ENCODE measurements around the gene NAB2.

NAB2 gene

GRCh38 chr12:57131896-57132744 is 43.2 kb downstream of the NAB2 start:
- no peak for TF ChIP-seq EGR1 (IDR thresholded peaks at IDR 0.05)
- TF ChIP-seq TEAD4 (IDR thresholded peaks at IDR 0.05) = no peak
- TF ChIP-seq, protein P1, sequence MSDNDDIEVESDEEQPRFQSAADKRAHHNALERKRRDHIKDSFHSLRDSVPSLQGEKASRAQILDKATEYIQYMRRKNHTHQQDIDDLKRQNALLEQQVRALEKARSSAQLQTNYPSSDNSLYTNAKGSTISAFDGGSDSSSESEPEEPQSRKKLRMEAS (IDR thresholded peaks at IDR 0.05) = no peak
- no peak for TF ChIP-seq TAF1 (IDR thresholded peaks at IDR 0.05; ENCODE audit: low read depth)
- TF ChIP-seq REST (IDR thresholded peaks at IDR 0.05; ENCODE audit: low read depth) = no peak
- no peak for TF ChIP-seq YY1 (IDR thresholded peaks at IDR 0.05; ENCODE audit: low read depth)
- TF ChIP-seq CEBPB (IDR thresholded peaks at IDR 0.05) = no peak
- TF ChIP-seq, protein P2, sequence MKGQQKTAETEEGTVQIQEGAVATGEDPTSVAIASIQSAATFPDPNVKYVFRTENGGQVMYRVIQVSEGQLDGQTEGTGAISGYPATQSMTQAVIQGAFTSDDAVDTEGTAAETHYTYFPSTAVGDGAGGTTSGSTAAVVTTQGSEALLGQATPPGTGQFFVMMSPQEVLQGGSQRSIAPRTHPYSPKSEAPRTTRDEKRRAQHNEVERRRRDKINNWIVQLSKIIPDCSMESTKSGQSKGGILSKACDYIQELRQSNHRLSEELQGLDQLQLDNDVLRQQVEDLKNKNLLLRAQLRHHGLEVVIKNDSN (IDR thresholded peaks at IDR 0.05) = no peak
- TF ChIP-seq EP300 (IDR thresholded peaks at IDR 0.05; ENCODE audit: borderline replicate concordance) = no peak
- no peak for TF ChIP-seq RAD21 (IDR thresholded peaks at IDR 0.05; ENCODE audit: low read depth)
- no peak for TF ChIP-seq TCF12 (IDR thresholded peaks at IDR 0.05; ENCODE audit: low read depth)
- no peak for TF ChIP-seq CREB1 (IDR thresholded peaks at IDR 0.05; ENCODE audit: low read depth)
- no peak for TF ChIP-seq ZBTB7A (IDR thresholded peaks at IDR 0.05; ENCODE audit: low read depth)
- TF ChIP-seq NFIC (IDR thresholded peaks at IDR 0.05) = no peak
- TF ChIP-seq FOXM1 (IDR thresholded peaks at IDR 0.05; ENCODE audit: borderline replicate concordance, low read depth) = no peak

DNA sequence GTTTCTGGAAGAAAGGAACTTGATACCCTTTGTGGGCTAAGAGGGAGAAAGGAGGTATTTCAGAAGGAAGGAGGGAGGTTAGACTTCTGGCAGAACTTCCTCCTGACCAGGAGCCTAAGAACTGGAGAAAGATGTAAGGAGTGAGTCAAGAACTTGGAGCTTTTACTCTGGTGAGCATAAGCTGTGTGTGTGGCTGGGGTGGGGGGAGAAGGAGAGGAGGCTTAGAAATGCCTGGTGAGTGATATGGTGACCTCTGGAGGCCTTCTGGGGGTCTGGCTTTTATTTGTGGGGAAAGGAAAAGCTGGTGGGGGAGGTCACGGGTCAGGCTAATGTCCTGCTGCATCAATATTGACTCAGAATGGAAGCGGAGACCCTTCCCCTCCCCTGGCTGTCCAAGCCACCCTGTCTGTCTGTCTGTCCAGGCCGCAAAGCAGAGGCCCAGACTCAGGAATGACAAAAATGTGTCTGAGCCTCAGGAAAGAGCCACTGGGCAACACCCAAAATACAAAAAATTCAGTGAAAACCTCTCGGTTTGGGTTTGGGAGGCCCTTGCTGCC is 44.2 kb downstream of the NAB2 start:
- TF ChIP-seq TEAD4 (IDR thresholded peaks at IDR 0.05) (peak; percentile 64), TCF12 (IDR thresholded peaks at IDR 0.05; ENCODE audit: low read depth) (no peak)
- TF ChIP-seq, protein P1 (IDR thresholded peaks at IDR 0.05) = no peak

GRCh38 chr12:57133916-57134315 is 45.0 kb downstream of the NAB2 start:
- no peak for TF ChIP-seq REST (IDR thresholded peaks at IDR 0.05; ENCODE audit: low read depth)
- no peak for TF ChIP-seq TCF12 (IDR thresholded peaks at IDR 0.05; ENCODE audit: low read depth)
- no peak for TF ChIP-seq CEBPB (IDR thresholded peaks at IDR 0.05)
- no peak for TF ChIP-seq TAF1 (IDR thresholded peaks at IDR 0.05; ENCODE audit: low read depth)
- no peak for TF ChIP-seq CREB1 (IDR thresholded peaks at IDR 0.05; ENCODE audit: low read depth)
- no peak for TF ChIP-seq FOXM1 (IDR thresholded peaks at IDR 0.05; ENCODE audit: borderline replicate concordance, low read depth)
- TF ChIP-seq YY1 (IDR thresholded peaks at IDR 0.05; ENCODE audit: low read depth) = no peak
- no peak for TF ChIP-seq EGR1 (IDR thresholded peaks at IDR 0.05)
- no peak for TF ChIP-seq RAD21 (IDR thresholded peaks at IDR 0.05; ENCODE audit: low read depth)
- no peak for TF ChIP-seq ZBTB7A (IDR thresholded peaks at IDR 0.05; ENCODE audit: low read depth)
- TF ChIP-seq, protein P1 (IDR thresholded peaks at IDR 0.05) = no peak

GRCh38 chr12:57134949-57135348 is 46.0 kb downstream of the NAB2 start:
- TF ChIP-seq TEAD4 (IDR thresholded peaks at IDR 0.05) (no peak), NFIC (IDR thresholded peaks at IDR 0.05) (no peak), TCF12 (IDR thresholded peaks at IDR 0.05; ENCODE audit: low read depth) (no peak), RAD21 (IDR thresholded peaks at IDR 0.05; ENCODE audit: low read depth) (no peak), CREB1 (IDR thresholded peaks at IDR 0.05; ENCODE audit: low read depth) (no peak), REST (IDR thresholded peaks at IDR 0.05; ENCODE audit: low read depth) (no peak), CEBPB (IDR thresholded peaks at IDR 0.05) (no peak), TAF1 (IDR thresholded peaks at IDR 0.05; ENCODE audit: low read depth) (no peak), FOXM1 (IDR thresholded peaks at IDR 0.05; ENCODE audit: borderline replicate concordance, low read depth) (no peak), YY1 (IDR thresholded peaks at IDR 0.05; ENCODE audit: low read depth) (no peak), EP300 (IDR thresholded peaks at IDR 0.05; ENCODE audit: borderline replicate concordance) (no peak), EGR1 (IDR thresholded peaks at IDR 0.05) (no peak), ZBTB7A (IDR thresholded peaks at IDR 0.05; ENCODE audit: low read depth) (no peak)
- TF ChIP-seq, protein P2 (IDR thresholded peaks at IDR 0.05) = no peak
- TF ChIP-seq, protein P1 (IDR thresholded peaks at IDR 0.05) = no peak

Data from Ishikawa (cell line).